K562 (cell line): ENCODE results near the gene NRSN2. TPM values are rescaled to one million over a fixed set of nuclear protein-coding genes. Genes with fewer than 3 reads are reported as not detected.

Experiments
- ATAC-seq: fragments of 200-7000 bp; cut with Tn5 transposase; 3 replicates; pipeline ENCODE4 v1.9.1; 2020; ENCODE audit warnings: moderate library complexity
- BruUV-seq: library from RNA; stranded (reverse); fragments of 400-500 nt; replicated peaks from 2 replicates; lab custom pipeline; 2021; lab: Mats Ljungman, UMichigan
- CTCF ChIA-PET: fragments of 300-600 bp; formaldehyde crosslinking; extraction: SDS; loops from one replicate; lab custom pipeline; 2021; ENCODE audit warnings: low intra/inter-chr PET ratio; lab: Yijun Ruan, JAX
- POLR2A ChIA-PET: fragments of 300-600, 350-650 bp; sonication (Branson Sonifier 250); formaldehyde crosslinking; extraction: SDS; loops from one replicate; lab custom pipeline; 2021; ENCODE audit warnings: antibody characterized with exemption, inconsistent platforms; lab: Yijun Ruan, JAX
- DNase-seq, 4 experiments: peaks; one replicate each; pipeline versions ENCODE4 v3.0.0 to v3.0.0-alpha.2; 2011 to 2018; ENCODE audit warnings: low spot score in 3 of 4, mixed read lengths in 3 of 4; ENCODE audit errors: extremely low read depth in 1 of 4
- FAIRE-seq: peaks from 2 replicates; lab custom pipeline; 2011; peaks lifted over from hg19 to GRCh38; lab: Jason Lieb, UNC
- H2AFZ ChIP-seq: 2 replicates; pipeline ENCODE4 v1.6.0; 2011; ENCODE audit warnings: low read depth, low read length, control low read depth, inconsistent platforms
- H3K27ac ChIP-seq: fragments of 200-600 bp; 3 replicates; pipeline ENCODE4 v1.8.0; 2011; ENCODE audit warnings: low read depth, mild to moderate bottlenecking, control low read depth, inconsistent platforms, low read length, moderate library complexity, mixed read lengths; ENCODE audit errors: extremely low read depth
- H3K27me3 ChIP-seq, 2 experiments: fragments of 300-600 bp in 1 of 2; 2 replicates in 1 of 2; 3 replicates in 1 of 2; pipeline versions ENCODE4 v1.6.0 to v1.8.0; 2011; ENCODE audit warnings: inconsistent platforms in 2 of 2, low read length in 2 of 2, mild to moderate bottlenecking in 1 of 2, mixed read lengths in 1 of 2, moderate library complexity in 1 of 2; ENCODE audit not compliant: control insufficient read depth in 2 of 2, insufficient read depth in 2 of 2
- H3K36me3 ChIP-seq: fragments of 300-600 bp; 3 replicates; pipeline ENCODE4 v1.8.0; 2011; ENCODE audit warnings: mild to moderate bottlenecking, low read length, inconsistent platforms; ENCODE audit not compliant: control insufficient read depth, insufficient read depth
- H3K4me1 ChIP-seq, 2 experiments: fragments of 200-600 bp in 1 of 2; replicated peaks in 1 of 2; 2 replicates in 1 of 2; 3 replicates in 1 of 2; pipeline versions ENCODE4 v1.5.1 to v1.8.0; 2011; ENCODE audit warnings: inconsistent platforms in 2 of 2, low read length in 2 of 2, mild to moderate bottlenecking in 1 of 2, mixed read lengths in 1 of 2, moderate library complexity in 1 of 2; ENCODE audit not compliant: control insufficient read depth in 2 of 2, insufficient read depth in 2 of 2
- H3K4me2 ChIP-seq: 2 replicates; pipeline ENCODE4 v1.6.1; 2011; ENCODE audit warnings: low read length, control low read depth, inconsistent platforms, mixed read lengths; ENCODE audit not compliant: insufficient read depth
- H3K4me3 ChIP-seq: fragments of 200-600 bp; sonication (generic), shearing (Covaris generic); 2 replicates; pipeline ENCODE4 v1.5.1; 2016; ENCODE audit warnings: control low read depth, inconsistent platforms
- H3K79me2 ChIP-seq: fragments of 200-600 bp; 3 replicates; pipeline ENCODE4 v1.8.0; 2011; ENCODE audit warnings: low read length, inconsistent platforms; ENCODE audit not compliant: control insufficient read depth, insufficient read depth
- H3K9ac ChIP-seq, 2 experiments: 2 replicates each; pipeline versions ENCODE4 v1.6.0 to v1.6.1; 2011; ENCODE audit warnings: low read depth in 2 of 2, low read length in 2 of 2, control low read depth in 1 of 2, inconsistent platforms in 1 of 2, mild to moderate bottlenecking in 1 of 2, mixed read lengths in 1 of 2; ENCODE audit not compliant: insufficient read depth in 1 of 2
- H3K9me1 ChIP-seq: one replicate; pipeline ENCODE4 v1.6.0; 2011; ENCODE audit warnings: inconsistent platforms, mild to moderate bottlenecking, low read length, moderate library complexity; ENCODE audit not compliant: control insufficient read depth, insufficient read depth
- H3K9me3 ChIP-seq: replicated peaks from 2 replicates; pipeline ENCODE4 v1.5.1; 2011; ENCODE audit warnings: low read depth, low read length, inconsistent platforms; ENCODE audit not compliant: control insufficient read depth, insufficient read depth
- H4K20me1 ChIP-seq: replicated peaks from 2 replicates; pipeline ENCODE4 v1.6.1; 2011; ENCODE audit warnings: low read length, inconsistent platforms, mixed read lengths; ENCODE audit not compliant: control insufficient read depth, insufficient read depth
- ELF1 ChIP-seq: fragments of 200-800 bp; sonication (Bioruptor generic); IDR thresholded peaks from 2 replicates; pipeline ENCODE4 v1.6.1; 2016; ENCODE audit warnings: missing genetic modification characterization, missing compliant biosample characterization
- HDGF ChIP-seq: fragments of 450-650 bp; IDR thresholded peaks from 2 replicates; pipeline ENCODE4 v1.6.1; 2016
- KDM1A ChIP-seq, 2 experiments: fragments of 450-650 bp; IDR thresholded peaks; 2 replicates each; pipeline ENCODE4 v1.6.1; 2016; ENCODE audit warnings: mild to moderate bottlenecking in 2 of 2
- POLR2G ChIP-seq: fragments of 200-400 bp; formaldehyde crosslinking; IDR thresholded peaks from 2 replicates; pipeline ENCODE4 v1.6.1; 2017; ENCODE audit warnings: low read depth, mild to moderate bottlenecking, antibody characterized with exemption, low read length, moderate library complexity
- POU5F1 ChIP-seq: fragments of 150-350 bp; IDR thresholded peaks from 2 replicates; pipeline ENCODE4 v1.6.1; 2014; ENCODE audit warnings: borderline replicate concordance, low read length, low read depth, mild to moderate bottlenecking; ENCODE audit not compliant: partially characterized antibody
- XRCC5 ChIP-seq: fragments of 200-400 bp; formaldehyde crosslinking; IDR thresholded peaks from 2 replicates; pipeline ENCODE4 v1.6.1; 2017; ENCODE audit warnings: low read depth, mild to moderate bottlenecking, low read length
- YBX1 ChIP-seq: fragments of 450-650 bp; IDR thresholded peaks from 2 replicates; pipeline ENCODE4 v1.7.1; 2016; ENCODE audit warnings: mild to moderate bottlenecking
- ZFP1 ChIP-seq: fragments of 450-650 bp; formaldehyde crosslinking; IDR thresholded peaks from 2 replicates; pipeline ENCODE4 v1.4.0; 2020; ENCODE audit warnings: mild to moderate bottlenecking, mixed read lengths
- ZNF239 ChIP-seq: fragments of 250-450 bp; sonication (Bioruptor Pico); IDR thresholded peaks from 2 replicates; pipeline ENCODE4 v1.4.0; 2020; ENCODE audit warnings: mild to moderate bottlenecking
- ZNF561 ChIP-seq: fragments of 450-650 bp; formaldehyde crosslinking; conservative IDR thresholded peaks from 2 replicates; pipeline ENCODE4 v1.4.0; 2020; ENCODE audit warnings: mild to moderate bottlenecking, moderate library complexity
- ZNF76 ChIP-seq: fragments of 250-450 bp; sonication (Bioruptor Pico); IDR thresholded peaks from 2 replicates; pipeline ENCODE4 v1.4.0; 2020; ENCODE audit warnings: mild to moderate bottlenecking, moderate library complexity, borderline replicate concordance
- WGBS: fragments of 100-300 bp; shearing (Covaris generic); methylation state at CpG from one replicate; pipeline ENCODE4 v1.1.6; 2016; ENCODE audit warnings: low coverage, mixed read lengths; ENCODE audit not compliant: insufficient coverage; ENCODE audit errors: missing lambda C conversion rate; 5-methylcytosine and 5-hydroxymethylcytosine counted together
- in situ Hi-C: fragments of 300-500 bp; cut with MboI; formaldehyde crosslinking; loops from 4 replicates; pipeline ENCODE4 v1.15.0; 2018; ENCODE audit warnings: inconsistent platforms, mixed read lengths
- intact Hi-C: fragments of 100-400 bp; cut with micrococcal nuclease; formaldehyde crosslinking; loops from 2 replicates; pipeline ENCODE4 v1.14.2; 2022
- polyA plus RNA-seq, 8 experiments: library from polyadenylated mRNA; depleted of rRNA in 4 of 8; stranded (reverse) in 5 of 8; unstranded in 3 of 8; fragments of >200 nt; fragmentation: Nextera tagmentation in 2 of 8; fragmentation: Illumina TruSeq in 1 of 8; extraction: Ambion mirVana in 2 of 8; extraction: Trizol in 1 of 8; gene quantifications; 2 replicates each; pipeline versions ENCODE4 v1.2.1 to v1.2.3, GENCODE V29; 2011 to 2014; ENCODE audit warnings: inconsistent platforms in 1 of 8, missing spikeins in 1 of 8
- total RNA-seq, 7 experiments: library from RNA; depleted of rRNA in 6 of 7; stranded (reverse); fragments of >200 nt in 6 of 7; fragmentation: Illumina TruSeq in 2 of 7; extraction: Trizol in 2 of 7; gene quantifications; 2 replicates each; pipeline versions ENCODE4 v1.2.1 to v1.2.3, GENCODE V29; 2011 to 2021; ENCODE audit warnings: low replicate concordance in 1 of 7
- TF ChIP-seq, protein P1 (sequence below): fragments of 450-650 bp; IDR thresholded peaks from 2 replicates; pipeline ENCODE4 v1.7.0; 2016; ENCODE audit warnings: borderline replicate concordance
- TF ChIP-seq, protein P2 (sequence below): fragments of 250-450 bp; sonication (Bioruptor Pico); IDR thresholded peaks from 2 replicates; pipeline ENCODE4 v1.5.0; 2022; ENCODE audit warnings: mild to moderate bottlenecking
- TF ChIP-seq, protein P3 (sequence below): fragments of 150-350 bp; IDR thresholded peaks from 2 replicates; pipeline ENCODE4 v1.6.1; 2014; ENCODE audit warnings: low read depth, mild to moderate bottlenecking, low read length, borderline replicate concordance

The NRSN2 gene
- total and polyA plus RNA-seq, 9 of the 15 experiments (the other 6 are each of a cell fraction or from before 2014, with no cell fraction given): 7.5 to 29.7 (median 11.1) TPM

DNA sequence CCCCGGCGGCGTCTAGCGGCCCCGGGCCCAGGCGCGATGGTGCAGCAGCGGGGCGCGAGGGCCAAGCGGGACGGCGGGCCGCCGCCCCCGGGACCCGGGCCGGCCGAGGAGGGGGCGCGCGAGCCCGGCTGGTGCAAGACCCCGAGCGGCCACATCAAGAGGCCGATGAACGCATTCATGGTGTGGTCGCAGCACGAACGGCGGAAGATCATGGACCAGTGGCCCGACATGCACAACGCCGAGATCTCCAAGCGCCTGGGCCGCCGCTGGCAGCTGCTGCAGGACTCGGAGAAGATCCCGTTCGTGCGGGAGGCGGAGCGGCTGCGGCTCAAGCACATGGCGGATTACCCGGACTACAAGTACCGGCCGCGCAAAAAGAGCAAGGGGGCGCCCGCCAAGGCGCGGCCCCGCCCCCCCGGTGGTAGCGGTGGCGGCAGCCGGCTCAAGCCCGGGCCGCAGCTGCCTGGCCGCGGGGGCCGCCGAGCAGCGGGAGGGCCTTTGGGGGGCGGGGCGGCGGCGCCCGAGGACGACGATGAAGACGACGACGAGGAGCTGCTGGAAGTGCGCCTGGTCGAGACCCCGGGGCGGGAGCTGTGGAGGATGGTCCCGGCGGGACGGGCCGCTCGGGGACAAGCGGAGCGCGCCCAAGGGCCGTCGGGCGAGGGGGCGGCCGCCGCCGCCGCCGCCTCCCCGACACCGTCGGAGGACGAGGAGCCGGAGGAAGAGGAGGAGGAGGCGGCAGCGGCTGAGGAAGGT is 20.8 kb upstream of the NRSN2 start:
- H4K20me1 ChIP-seq: peaks cover 16% of the 10 kb centered on the region; the same call in 1 of the 2 replicates
- peak; percentile 2; the same call in 2 of the 3 replicates for ATAC-seq
- TF ChIP-seq KDM1A (IDR thresholded peaks at IDR 0.05) (no peak), ZNF239 (no peak), ZNF76 (CRISPR knock-in tag) (no peak), YBX1 (no peak), ZNF561 (CRISPR knock-in tag) (no peak), ELF1 (tag) (no peak), POLR2G (peak; percentile 65), HDGF (no peak), ZFP1 (CRISPR knock-in tag) (no peak), POU5F1 (no peak), XRCC5 (no peak)
- TF ChIP-seq, protein P1, sequence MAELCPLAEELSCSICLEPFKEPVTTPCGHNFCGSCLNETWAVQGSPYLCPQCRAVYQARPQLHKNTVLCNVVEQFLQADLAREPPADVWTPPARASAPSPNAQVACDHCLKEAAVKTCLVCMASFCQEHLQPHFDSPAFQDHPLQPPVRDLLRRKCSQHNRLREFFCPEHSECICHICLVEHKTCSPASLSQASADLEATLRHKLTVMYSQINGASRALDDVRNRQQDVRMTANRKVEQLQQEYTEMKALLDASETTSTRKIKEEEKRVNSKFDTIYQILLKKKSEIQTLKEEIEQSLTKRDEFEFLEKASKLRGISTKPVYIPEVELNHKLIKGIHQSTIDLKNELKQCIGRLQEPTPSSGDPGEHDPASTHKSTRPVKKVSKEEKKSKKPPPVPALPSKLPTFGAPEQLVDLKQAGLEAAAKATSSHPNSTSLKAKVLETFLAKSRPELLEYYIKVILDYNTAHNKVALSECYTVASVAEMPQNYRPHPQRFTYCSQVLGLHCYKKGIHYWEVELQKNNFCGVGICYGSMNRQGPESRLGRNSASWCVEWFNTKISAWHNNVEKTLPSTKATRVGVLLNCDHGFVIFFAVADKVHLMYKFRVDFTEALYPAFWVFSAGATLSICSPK: no peak
- TF ChIP-seq, protein P2, sequence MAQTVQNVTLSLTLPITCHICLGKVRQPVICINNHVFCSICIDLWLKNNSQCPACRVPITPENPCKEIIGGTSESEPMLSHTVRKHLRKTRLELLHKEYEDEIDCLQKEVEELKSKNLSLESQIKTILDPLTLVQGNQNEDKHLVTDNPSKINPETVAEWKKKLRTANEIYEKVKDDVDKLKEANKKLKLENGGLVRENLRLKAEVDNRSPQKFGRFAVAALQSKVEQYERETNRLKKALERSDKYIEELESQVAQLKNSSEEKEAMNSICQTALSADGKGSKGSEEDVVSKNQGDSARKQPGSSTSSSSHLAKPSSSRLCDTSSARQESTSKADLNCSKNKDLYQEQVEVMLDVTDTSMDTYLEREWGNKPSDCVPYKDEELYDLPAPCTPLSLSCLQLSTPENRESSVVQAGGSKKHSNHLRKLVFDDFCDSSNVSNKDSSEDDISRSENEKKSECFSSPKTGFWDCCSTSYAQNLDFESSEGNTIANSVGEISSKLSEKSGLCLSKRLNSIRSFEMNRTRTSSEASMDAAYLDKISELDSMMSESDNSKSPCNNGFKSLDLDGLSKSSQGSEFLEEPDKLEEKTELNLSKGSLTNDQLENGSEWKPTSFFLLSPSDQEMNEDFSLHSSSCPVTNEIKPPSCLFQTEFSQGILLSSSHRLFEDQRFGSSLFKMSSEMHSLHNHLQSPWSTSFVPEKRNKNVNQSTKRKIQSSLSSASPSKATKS (CRISPR knock-in tag): no peak
- TF ChIP-seq, protein P3, sequence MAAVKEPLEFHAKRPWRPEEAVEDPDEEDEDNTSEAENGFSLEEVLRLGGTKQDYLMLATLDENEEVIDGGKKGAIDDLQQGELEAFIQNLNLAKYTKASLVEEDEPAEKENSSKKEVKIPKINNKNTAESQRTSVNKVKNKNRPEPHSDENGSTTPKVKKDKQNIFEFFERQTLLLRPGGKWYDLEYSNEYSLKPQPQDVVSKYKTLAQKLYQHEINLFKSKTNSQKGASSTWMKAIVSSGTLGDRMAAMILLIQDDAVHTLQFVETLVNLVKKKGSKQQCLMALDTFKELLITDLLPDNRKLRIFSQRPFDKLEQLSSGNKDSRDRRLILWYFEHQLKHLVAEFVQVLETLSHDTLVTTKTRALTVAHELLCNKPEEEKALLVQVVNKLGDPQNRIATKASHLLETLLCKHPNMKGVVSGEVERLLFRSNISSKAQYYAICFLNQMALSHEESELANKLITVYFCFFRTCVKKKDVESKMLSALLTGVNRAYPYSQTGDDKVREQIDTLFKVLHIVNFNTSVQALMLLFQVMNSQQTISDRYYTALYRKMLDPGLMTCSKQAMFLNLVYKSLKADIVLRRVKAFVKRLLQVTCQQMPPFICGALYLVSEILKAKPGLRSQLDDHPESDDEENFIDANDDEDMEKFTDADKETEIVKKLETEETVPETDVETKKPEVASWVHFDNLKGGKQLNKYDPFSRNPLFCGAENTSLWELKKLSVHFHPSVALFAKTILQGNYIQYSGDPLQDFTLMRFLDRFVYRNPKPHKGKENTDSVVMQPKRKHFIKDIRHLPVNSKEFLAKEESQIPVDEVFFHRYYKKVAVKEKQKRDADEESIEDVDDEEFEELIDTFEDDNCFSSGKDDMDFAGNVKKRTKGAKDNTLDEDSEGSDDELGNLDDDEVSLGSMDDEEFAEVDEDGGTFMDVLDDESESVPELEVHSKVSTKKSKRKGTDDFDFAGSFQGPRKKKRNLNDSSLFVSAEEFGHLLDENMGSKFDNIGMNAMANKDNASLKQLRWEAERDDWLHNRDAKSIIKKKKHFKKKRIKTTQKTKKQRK: no peak

More for the DNA sequence above, 20.8 kb upstream of the NRSN2 start:
- POLR2A ChIA-PET: interaction anchor here (0.6 to 1.2 kb wide), 3 partner anchors 11 to 22 kb away, joined by 3 to 5 read pairs (median 3); partner anchors contain the start of gene NRSN2
- Histone ChIP-seq H3K9me3 (no peaks in the 10 kb centered on the region), H3K27me3 (no peaks in the 10 kb centered on the region), H3K36me3 (peaks cover 30% of the 10 kb centered on the region; the same call in 2 of the 3 replicates), H3K79me2 (peaks cover 49% of the 10 kb centered on the region), H3K27ac (peak overlapping the region; percentile 95), H3K4me2 (peak overlapping the region; percentile 78; the same call in 1 of the 2 replicates), H3K9me1 (peaks cover 3% of the 10 kb centered on the region), H3K9ac (peak overlapping the region; percentile 77 to 97), H3K4me3 (peak overlapping the region; percentile 65), H2AFZ (peak overlapping the region; percentile 66; the same call in 1 of the 2 replicates), H3K4me1 (peaks cover 16 to 57% of the 10 kb centered on the region in 2 experiments; a peak in 4 of 5 replicates)
- DNase-seq (peak; percentile 48 to 67 (median 56)), FAIRE-seq (no peak)
- CTCF ChIA-PET: no interaction called here
- in situ Hi-C loops: no loop called here
- WGBS: 2% methylated on average over 40 of the region's 103 CpGs
- intact Hi-C loops: loop anchor here (2.0 kb wide), 2 partner anchors 29 to 59 kb away; partner anchors contain the start of gene ZCCHC3
- no TSS peak for BruUV-seq
